PFSK-1 (cell line): ENCODE measurements around the gene RBX1.

Experiments used
- FOXP2 ChIP-seq: optimal IDR thresholded peaks from 2 replicates; pipeline ENCODE3; 2011; ENCODE audit warnings: borderline replicate concordance, control low read depth, inconsistent platforms; ENCODE audit not compliant: insufficient read depth; ENCODE audit errors: extremely low read length, extremely low read depth
- POLR2AphosphoS5 ChIP-seq: IDR thresholded peaks from 2 replicates; pipeline ENCODE4 v1.6.1; 2012; ENCODE audit warnings: low read depth, mild to moderate bottlenecking, control low read depth, low read length, moderate library complexity
- SIN3A ChIP-seq: IDR thresholded peaks from 2 replicates; pipeline ENCODE4 v1.6.1; 2012; ENCODE audit warnings: mild to moderate bottlenecking, low read length, moderate library complexity, borderline replicate concordance; ENCODE audit not compliant: insufficient read depth
- TAF1 ChIP-seq: IDR thresholded peaks from 2 replicates; pipeline ENCODE4 v1.6.1; 2012; ENCODE audit warnings: low read length, control low read depth, borderline replicate concordance; ENCODE audit not compliant: insufficient read depth
- TF ChIP-seq, protein P1 (sequence below), 2 experiments: IDR thresholded peaks; 2 replicates each; pipeline versions ENCODE4 v1.6.1 to v1.8.0; 2011 to 2012; ENCODE audit warnings: low read depth in 2 of 2, low read length in 2 of 2, control low read depth in 1 of 2, inconsistent platforms in 1 of 2, mild to moderate bottlenecking in 1 of 2, moderate library complexity in 1 of 2; ENCODE audit not compliant: insufficient read depth in 1 of 2

Gene RBX1

DNA sequence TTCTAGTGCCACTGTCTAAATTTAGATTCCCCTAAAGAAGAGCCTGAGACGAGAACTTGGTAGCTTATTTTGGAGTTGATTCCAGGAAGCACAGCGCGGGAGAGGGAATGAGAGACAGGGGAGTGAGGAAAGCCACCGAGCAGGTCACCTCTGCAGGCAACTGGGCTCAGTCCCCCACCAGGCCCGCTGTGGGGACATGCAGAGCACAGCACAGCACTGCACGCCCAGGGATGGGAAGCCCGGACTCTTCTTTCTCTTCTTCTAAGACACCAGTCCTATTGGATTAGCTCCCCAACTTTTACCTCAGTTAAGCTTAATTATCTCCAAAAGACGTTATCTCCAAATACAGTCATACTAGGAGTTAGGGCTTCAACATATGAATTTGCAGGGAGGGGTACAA, 28.7 kb downstream of the RBX1 start:
- TF ChIP-seq TAF1 (no peak), FOXP2 (no peak), POLR2AphosphoS5 (no peak), SIN3A (no peak)
- TF ChIP-seq, protein P1, sequence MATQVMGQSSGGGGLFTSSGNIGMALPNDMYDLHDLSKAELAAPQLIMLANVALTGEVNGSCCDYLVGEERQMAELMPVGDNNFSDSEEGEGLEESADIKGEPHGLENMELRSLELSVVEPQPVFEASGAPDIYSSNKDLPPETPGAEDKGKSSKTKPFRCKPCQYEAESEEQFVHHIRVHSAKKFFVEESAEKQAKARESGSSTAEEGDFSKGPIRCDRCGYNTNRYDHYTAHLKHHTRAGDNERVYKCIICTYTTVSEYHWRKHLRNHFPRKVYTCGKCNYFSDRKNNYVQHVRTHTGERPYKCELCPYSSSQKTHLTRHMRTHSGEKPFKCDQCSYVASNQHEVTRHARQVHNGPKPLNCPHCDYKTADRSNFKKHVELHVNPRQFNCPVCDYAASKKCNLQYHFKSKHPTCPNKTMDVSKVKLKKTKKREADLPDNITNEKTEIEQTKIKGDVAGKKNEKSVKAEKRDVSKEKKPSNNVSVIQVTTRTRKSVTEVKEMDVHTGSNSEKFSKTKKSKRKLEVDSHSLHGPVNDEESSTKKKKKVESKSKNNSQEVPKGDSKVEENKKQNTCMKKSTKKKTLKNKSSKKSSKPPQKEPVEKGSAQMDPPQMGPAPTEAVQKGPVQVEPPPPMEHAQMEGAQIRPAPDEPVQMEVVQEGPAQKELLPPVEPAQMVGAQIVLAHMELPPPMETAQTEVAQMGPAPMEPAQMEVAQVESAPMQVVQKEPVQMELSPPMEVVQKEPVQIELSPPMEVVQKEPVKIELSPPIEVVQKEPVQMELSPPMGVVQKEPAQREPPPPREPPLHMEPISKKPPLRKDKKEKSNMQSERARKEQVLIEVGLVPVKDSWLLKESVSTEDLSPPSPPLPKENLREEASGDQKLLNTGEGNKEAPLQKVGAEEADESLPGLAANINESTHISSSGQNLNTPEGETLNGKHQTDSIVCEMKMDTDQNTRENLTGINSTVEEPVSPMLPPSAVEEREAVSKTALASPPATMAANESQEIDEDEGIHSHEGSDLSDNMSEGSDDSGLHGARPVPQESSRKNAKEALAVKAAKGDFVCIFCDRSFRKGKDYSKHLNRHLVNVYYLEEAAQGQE (IDR thresholded peaks at IDR 0.05; ENCODE audit: insufficient read depth in 1 of 2, low read depth in 2 of 2, low read length in 2 of 2), result no peak

GRCh38 chr22:40982482-40983385, 31.6 kb downstream of the RBX1 start:
- TF ChIP-seq, protein P1 (IDR thresholded peaks at IDR 0.05; ENCODE audit: insufficient read depth in 1 of 2, low read depth in 2 of 2, low read length in 2 of 2), result no peak
- TF ChIP-seq TAF1, result no peak
- TF ChIP-seq POLR2AphosphoS5, result no peak
- no peak for TF ChIP-seq SIN3A
- TF ChIP-seq FOXP2, result no peak

GRCh38 chr22:40991298-40991697, 40.1 kb downstream of the RBX1 start:
- no peak for TF ChIP-seq SIN3A
- TF ChIP-seq, protein P1 (IDR thresholded peaks at IDR 0.05; ENCODE audit: insufficient read depth in 1 of 2, low read depth in 2 of 2, low read length in 2 of 2), result no peak
- no peak for TF ChIP-seq TAF1
- no peak for TF ChIP-seq FOXP2
- no peak for TF ChIP-seq POLR2AphosphoS5

GRCh38 chr22:40995821-40996220, 44.6 kb downstream of the RBX1 start:
- TF ChIP-seq POLR2AphosphoS5, result no peak
- no peak for TF ChIP-seq FOXP2
- no peak for TF ChIP-seq TAF1
- TF ChIP-seq SIN3A, result no peak
- TF ChIP-seq, protein P1 (IDR thresholded peaks at IDR 0.05; ENCODE audit: insufficient read depth in 1 of 2, low read depth in 2 of 2, low read length in 2 of 2), result no peak
